Measurements from ENCODE around the gene P2RX3. TPM values are rescaled to one million over a fixed set of nuclear protein-coding genes. Genes with fewer than 3 reads are reported as not detected.

Gene P2RX3
- total RNA-seq, 4 donors from 2014 or later = not detected

DNA sequence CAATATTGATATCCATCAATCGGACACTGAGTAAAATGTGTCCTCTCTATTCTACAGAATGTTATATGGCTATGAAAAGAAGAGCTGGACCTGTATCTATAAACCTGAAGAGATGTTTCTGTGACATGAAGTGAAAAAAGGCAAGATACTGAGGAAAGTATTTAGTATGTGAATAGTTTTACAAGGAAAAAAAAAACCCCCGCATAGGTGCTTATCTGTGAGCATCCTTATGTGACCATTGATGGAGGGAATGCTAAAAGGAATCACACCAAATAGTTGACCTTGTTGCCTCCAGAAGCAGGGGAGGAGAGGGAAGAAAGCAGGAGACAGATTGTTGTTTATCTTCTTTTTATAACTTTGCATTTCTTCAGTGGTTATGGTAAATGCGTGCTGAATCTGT, 53.0 kb downstream of the P2RX3 start:
- H3K4me1 ChIP-seq = no peaks in the 10 kb centered on the region
- no peak for DNase-seq (ENCODE audit: extremely low spot score)
- peaks cover 0 to 13% (median 0%) of the 10 kb centered on the region in 4 donors for H3K27me3 ChIP-seq
- no peaks in the 10 kb centered on the region for H3K36me3 ChIP-seq
- no peaks in the 10 kb centered on the region for H3K9me3 ChIP-seq
- no peak overlapping the region for H3K27ac ChIP-seq (replicated peaks in 1 of 4)
- no peak for TF ChIP-seq POLR2AphosphoS5 (IDR thresholded peaks at IDR 0.05)
- no peak for TF ChIP-seq CTCF (IDR thresholded peaks at IDR 0.05)
- no peak for TF ChIP-seq POLR2A (IDR thresholded peaks at IDR 0.05; ENCODE audit: low read depth)
- no peak for TF ChIP-seq EP300 (IDR thresholded peaks at IDR 0.05)
- intact Hi-C loops (cut with DNase I) = no loop called here
- H3K4me3 ChIP-seq = no peak overlapping the region
- 85% methylated on average over 3 of the region's 3 CpGs for WGBS

- WGBS = 70% methylated on average over 2 of the region's 2 CpGs
- DNase-seq (ENCODE audit: extremely low spot score) = no peak
- TF ChIP-seq CTCF (IDR thresholded peaks at IDR 0.05) (no peak), EP300 (IDR thresholded peaks at IDR 0.05) (no peak), POLR2AphosphoS5 (IDR thresholded peaks at IDR 0.05) (no peak), POLR2A (IDR thresholded peaks at IDR 0.05; ENCODE audit: low read depth) (no peak)
- Histone ChIP-seq H3K4me1 (no peaks in the 10 kb centered on the region), H3K27ac (replicated peaks in 1 of 4) (no peak overlapping the region), H3K27me3 (peaks cover 0 to 13% (median 0%) of the 10 kb centered on the region in 4 donors), H3K36me3 (no peaks in the 10 kb centered on the region), H3K4me3 (no peak overlapping the region), H3K9me3 (no peaks in the 10 kb centered on the region)
- intact Hi-C loops (cut with DNase I) = no loop called here
Measured at GRCh38 chr11:57391539-57391938, 53.4 kb downstream of the P2RX3 start.

DNA sequence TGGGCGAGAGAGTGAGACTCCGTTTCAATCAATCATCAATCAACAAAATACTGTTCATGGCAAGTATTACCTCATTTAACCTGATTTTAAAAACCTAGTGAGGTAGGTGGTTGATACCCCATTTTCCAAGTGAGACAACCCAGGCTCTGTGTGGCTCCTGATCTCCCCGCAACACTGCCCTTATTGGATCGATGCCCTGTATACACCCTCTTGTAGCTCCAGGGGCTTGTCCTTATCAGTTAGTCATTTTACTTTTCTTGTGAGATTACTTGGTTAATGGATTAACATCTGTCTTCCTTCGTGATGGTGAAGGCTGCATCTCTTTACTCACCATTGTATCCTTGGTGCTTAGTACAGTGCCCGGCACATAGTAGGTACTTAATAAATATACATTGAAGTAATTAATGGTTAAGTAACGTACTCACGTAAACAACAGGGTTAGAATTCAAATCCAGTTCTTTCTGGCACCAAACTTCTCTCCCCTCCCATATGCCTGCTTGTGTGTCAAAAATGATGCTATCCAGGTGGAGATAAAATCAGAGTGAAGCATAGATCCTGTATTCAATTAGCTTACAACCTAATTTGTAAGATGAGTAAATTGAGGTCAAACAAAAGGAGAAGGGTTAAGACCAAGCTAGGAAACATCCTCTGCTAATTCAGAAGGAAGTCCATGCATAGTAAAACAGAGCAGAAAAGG, 54.1 kb downstream of the P2RX3 start:
- Histone ChIP-seq H3K27ac (replicated peaks in 1 of 4) (no peak overlapping the region), H3K4me3 (no peak overlapping the region), H3K36me3 (no peaks in the 10 kb centered on the region), H3K4me1 (no peaks in the 10 kb centered on the region), H3K9me3 (no peaks in the 10 kb centered on the region), H3K27me3 (peaks cover 0 to 13% (median 0%) of the 10 kb centered on the region in 4 donors)
- 76% methylated on average over 8 of the region's 8 CpGs for WGBS
- TF ChIP-seq CTCF (IDR thresholded peaks at IDR 0.05) (no peak), POLR2A (IDR thresholded peaks at IDR 0.05; ENCODE audit: low read depth) (no peak), EP300 (IDR thresholded peaks at IDR 0.05) (no peak), POLR2AphosphoS5 (IDR thresholded peaks at IDR 0.05) (no peak)
- intact Hi-C loops (cut with DNase I) = no loop called here
- DNase-seq (ENCODE audit: extremely low spot score) = no peak

DNA sequence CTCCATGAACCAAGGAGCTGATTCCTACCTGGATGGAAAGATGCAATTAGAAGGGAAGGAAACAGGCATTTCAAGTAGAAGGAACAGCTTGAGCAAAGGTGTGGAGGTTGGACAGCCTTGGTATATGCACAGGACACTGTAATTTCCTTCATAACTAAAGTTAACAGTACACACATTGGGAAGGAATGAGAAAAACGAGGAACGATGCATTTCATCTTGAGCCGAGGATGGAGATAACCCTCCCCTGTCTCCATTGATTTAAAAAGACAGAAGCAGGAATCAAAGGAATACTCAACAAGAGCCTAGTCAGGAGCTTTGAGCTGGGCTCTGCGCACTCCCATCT, 54.6 kb downstream of the P2RX3 start:
- TF ChIP-seq CTCF (IDR thresholded peaks at IDR 0.05) (no peak), EP300 (IDR thresholded peaks at IDR 0.05) (no peak), POLR2AphosphoS5 (IDR thresholded peaks at IDR 0.05) (no peak)
- Histone ChIP-seq H3K4me1 (no peaks in the 10 kb centered on the region), H3K36me3 (no peaks in the 10 kb centered on the region), H3K9me3 (no peaks in the 10 kb centered on the region), H3K4me3 (no peak overlapping the region), H3K27ac (replicated peaks in 1 of 4) (no peak overlapping the region), H3K27me3 (peaks cover 0 to 13% (median 0%) of the 10 kb centered on the region in 4 donors)
- no peak for DNase-seq (ENCODE audit: extremely low spot score)
- 87% methylated on average over 4 of the region's 4 CpGs for WGBS
- intact Hi-C loops (cut with DNase I) = no loop called here

Measured in esophagus muscularis mucosa (tissue), 4 donors.